HG02763 (cell line): ENCODE measurements around the gene LMBRD2.

Experiments
- ATAC-seq: cut with Tn5 transposase; IDR thresholded peaks from one replicate; pipeline ENCODE4 v1.9.1; 2021; ENCODE audit warnings: mild to moderate bottlenecking, moderate library complexity; ENCODE audit not compliant: unreplicated experiment

The LMBRD2 gene

DNA sequence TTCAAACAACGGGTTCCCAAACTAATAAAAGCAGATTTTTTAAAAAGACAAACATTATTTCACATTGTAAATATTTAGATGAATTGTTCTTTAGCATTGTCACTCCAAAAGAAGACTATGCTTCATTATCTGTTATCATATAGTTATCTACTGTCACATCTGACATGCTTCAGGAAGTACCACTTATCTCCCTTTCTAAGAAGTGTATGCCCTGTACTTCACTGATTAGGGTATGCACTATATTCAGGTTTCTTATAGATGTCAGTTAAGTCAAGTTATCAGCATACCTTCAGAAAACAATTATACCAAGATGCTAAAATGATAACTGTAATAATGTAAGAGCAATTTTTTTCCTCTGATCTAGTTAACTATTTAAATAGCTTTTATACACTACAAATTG lies 40.4 kb downstream of the LMBRD2 start:
- no peak for ATAC-seq

DNA sequence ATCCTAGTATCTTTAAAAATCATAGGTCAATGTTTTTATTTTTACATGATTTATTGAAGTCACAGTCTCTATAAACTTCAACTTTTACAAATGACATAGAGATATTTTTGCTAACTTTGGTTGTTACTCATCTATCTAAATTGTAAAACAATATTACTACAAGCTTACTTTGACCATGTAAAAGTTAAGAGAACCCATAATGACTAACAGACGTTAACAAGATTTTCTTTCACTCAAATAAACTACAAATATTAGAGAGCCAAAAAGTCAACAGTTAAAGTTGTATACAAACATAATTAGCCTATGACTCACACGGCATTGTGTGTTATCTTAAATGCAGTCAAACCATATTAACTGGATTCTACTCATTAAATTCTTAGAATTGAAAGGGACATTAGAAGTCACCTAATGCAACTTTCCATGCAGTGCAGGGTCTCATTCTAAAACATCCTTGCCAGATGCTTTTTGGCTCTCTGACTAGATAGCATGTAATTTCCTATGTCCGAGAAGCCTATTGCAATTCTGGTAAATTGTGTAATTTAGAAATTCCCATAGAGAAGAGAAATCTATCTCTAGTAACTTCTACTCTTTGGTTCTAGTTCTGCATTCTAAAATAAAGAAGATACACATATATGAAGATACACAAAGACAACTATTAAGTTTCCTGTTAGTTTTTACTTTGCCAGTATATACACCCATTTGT lies 42.8 kb downstream of the LMBRD2 start:
- no peak for ATAC-seq

DNA sequence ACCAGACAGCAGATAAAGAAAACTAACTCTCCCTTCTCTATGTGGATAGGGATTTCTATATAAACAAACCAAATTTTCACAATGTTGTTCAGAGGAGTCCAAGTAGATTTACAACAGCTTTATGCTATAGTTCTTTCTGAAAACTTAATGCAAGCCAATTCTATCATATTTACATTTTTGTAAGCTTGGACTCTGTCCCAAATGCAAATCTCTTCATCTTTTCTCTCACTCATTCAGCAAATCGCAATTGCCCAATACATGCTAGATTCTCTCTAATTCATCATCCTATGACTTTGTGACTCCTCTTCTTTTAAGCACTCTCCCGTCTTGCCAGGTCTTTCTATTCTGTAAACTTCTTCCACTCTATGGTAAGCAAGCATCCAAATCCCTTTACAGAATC lies 45.9 kb downstream of the LMBRD2 start:
- no peak for ATAC-seq

DNA sequence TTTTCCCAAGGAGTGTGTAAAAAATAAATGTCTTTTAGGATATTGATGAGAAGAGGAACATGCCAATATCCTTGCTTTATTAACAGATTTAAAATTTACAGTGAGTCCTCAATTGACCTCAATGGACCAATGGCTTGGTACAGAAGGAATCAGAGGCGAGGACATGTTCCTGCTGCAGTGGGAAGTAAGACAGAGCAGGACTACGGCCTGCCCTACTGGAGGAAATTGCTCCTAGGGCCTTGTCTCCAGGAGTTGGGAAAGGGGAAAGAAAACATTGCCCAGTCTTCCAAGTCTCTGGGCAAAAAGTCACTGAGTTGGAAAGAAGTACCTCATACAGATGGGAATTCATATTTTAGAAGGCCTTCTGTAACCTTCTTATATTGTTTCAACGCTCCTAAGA lies 51.9 kb downstream of the LMBRD2 start:
- no peak for ATAC-seq

DNA sequence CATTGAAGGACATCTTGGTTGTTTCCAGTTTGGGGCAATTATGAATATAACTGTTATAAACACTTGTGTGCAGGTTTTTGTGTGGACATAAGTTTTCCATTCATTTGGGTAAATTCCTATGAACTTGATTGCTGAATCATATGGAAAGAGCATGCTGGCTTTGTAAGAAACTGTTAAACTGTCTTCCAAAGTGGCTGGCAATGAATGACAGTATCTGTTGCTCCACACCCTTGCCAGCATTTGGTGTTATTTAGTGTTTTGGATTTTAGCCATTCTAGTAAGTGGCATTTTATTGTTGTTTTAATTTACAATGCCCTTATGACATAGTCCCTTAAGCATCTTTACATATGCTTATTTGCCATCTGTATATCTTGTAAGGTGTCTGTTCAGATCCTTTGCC lies 55.2 kb downstream of the LMBRD2 start:
- ATAC-seq, result no peak

DNA sequence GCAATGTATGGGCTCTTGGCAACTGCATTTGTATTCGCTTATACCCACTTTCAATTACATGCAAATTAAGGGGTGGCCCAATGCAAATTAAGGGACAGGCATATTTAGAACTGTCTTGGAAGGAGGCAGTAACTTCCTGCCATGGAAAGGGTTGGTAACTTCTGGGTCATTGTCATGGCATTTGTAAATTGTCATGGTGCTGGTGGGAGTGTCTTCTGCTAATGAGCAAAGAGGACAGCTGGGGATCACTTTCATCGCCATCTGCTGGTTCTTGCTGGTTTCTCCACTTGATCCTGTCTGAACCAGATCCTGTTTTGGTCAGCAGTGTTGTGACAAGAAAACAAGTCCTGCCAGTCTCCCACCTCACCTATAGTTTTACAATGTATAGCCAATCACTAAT lies 61.7 kb downstream of the LMBRD2 start:
- ATAC-seq, result no peak

DNA sequence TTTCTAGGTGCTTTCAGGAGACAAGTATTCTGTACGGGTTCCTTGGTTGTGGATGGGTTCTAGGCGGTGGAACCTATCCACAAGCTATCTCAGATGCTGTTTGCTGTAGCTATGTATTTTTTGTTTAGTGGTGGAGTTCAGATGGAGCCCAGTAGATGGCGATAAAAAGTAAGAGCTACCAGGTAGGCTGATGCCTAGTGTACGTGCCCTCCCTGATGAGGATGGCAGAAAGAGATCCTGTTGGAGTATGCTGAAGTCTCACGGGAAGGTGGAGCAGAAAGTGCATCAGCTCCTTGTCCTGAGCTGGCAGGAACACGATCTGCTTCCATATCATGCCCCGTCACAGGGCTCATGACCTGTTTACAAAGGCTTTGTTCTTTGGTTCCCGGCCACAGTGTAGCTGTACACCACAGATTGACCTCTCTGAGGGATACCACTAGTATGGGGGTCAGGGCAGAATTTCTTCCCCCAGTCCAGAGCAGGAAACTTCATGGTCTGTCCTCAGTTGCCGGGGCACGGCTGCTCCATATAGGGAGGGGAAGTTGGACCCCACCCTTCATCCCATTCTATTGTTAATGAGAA lies 72.4 kb downstream of the LMBRD2 start:
- ATAC-seq, result peak; percentile 92

DNA sequence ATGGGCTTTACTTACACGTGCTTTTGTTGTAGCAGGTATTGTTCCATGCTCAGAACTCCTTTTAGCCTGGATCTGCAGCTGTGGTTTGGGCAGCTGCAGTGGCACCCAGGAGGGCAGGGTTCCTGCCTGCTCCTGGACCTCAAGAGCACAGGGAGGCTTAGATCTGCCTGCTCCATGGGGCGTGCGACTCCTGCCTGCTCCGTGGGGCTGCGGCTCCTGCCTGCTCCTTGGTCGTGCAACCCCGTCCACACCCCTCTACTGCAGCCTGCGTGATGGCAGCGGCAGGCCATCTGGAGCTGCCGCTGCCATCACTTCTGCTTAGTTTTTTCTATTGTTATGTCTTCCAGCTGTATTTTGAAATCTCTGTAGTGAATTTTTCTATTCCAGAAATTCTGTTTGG lies 73.3 kb downstream of the LMBRD2 start:
- ATAC-seq, result no peak

DNA sequence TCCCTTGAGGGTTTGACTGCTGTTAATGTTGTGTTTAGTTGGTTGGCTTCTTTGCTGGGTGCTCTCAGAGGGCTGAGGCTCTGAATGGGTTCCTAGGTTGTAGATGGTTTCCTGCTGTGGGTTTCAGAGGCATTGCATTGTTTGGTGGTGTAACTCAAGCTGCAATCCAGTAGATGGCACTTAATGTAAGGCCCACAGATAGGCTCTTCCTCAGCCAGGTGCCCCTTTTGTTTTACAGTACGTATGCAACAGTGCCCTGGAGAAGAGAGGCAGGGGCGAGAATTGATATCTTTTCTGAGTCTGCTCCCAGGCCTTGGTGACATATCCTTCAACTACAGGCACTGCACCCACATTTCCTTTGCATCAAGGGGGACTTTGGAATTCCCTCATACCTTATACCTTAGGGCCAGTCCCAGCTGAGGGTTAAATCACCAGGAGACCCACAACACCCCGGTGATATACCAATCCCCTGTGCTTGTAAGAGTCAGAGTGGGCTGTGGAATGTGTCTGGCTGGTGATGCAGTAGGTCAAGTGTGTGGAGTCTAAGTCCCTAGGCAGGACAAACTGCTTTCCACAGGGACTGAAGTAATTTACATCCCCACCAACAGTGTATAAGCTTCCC lies 78.0 kb downstream of the LMBRD2 start:
- peak; percentile 83 for ATAC-seq

DNA sequence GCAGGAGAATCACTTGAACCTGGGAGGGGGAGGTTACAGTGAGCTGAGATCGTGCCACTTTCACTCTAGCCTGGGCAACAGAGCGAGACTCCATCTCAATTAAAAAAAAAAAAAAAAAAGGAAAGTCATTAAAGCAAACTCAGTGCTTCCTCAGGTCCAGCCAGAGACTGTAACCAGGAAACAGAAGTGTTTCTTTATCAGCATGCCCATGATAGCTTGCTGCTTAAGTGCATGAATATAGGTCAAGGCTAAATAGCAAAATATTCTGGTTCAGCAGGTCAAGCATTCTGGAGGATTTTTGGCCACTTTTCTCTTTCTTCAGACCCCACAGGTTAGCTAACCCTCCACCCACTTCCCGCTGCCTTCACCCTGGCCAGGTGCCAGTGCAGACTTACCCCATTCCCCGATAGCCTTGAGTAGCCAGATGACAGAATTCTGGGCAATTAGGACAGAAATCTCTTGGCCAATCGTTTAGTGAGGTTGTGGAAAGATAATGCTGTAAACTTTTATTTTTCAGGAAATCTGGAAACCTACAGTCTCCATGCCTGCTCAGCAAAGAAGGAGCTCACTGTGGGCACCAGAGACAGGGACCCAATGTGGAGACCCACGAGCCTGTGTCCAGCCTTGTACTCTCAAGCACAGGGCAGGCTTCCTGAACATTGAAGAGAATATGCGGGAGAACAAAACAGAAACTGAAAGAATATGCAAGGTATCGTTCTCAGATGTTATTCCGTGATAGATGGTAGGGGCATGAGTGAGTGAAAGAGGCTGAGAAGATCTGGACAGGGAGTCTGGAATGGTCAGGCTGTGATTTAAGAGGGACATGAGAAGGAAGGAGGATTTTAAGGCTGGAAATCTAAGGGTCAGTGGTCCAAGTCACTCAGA lies 80.8 kb downstream of the LMBRD2 start:
- peak; percentile 48 for ATAC-seq

DNA sequence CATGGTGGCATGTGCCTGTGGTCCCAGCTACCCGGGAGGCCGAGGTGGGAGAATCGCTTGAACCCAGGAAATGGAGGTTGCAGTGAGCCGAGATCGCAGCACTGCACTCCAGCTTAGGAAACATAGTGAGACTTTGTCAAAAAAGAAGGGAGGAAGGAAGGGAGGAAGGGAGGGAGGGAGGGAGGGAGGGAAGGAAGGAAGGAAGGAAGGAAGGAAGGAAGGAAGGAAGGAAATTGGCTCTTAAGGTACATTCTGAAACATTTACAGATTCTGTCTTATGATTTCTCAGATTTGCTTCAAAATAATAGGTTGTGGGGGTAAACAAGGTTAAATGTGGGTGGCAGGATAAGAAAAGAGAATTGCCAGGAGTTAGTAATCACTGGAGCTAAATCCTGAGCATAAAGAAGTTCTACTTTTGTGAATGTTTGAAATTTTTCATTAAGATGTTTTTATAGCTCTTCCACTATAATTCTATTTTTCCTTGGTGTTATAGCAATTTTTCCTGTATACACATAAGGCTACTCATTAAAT lies 82.9 kb downstream of the LMBRD2 start:
- ATAC-seq, result no peak

DNA sequence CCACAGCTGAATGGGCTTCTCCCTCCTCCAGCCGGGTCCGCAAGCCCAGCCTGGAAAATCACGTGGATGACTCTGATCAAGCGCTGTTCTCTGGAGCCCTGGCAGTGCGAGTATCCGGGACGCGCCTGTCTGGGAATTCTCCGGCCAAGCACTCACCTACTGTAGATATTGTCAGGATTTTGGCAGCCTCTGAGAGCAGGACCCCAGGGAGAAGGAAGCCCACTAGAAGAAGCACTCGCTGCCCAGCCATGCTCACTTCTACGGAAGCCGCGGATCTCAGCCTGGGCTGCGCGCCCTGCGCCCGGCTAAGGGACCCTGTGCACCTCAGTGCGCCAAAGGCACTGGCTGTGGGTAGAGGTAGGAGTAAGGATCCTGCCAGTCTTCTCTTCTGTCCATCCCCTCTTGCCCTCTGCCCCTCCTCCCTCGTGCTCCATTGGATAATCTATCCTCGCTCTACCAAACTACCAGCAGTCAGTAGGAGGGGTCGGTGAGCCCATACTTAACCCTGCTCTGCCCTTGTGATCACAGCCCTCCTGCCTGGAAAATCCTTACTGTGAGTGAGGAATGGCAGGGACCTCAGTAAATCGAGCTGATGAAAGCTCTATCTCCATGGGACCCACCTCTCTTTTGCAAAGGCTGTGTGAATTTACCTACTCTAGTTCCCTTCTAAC lies 85.0 kb downstream of the LMBRD2 start, which contains the start of gene UGT3A2:
Gene UGT3A2, minus strand, starts transcription at position 343 of the 671 bp plus-strand sequence. Its CDS starts 93 bp downstream, at position 250.
- ATAC-seq, result no peak

DNA sequence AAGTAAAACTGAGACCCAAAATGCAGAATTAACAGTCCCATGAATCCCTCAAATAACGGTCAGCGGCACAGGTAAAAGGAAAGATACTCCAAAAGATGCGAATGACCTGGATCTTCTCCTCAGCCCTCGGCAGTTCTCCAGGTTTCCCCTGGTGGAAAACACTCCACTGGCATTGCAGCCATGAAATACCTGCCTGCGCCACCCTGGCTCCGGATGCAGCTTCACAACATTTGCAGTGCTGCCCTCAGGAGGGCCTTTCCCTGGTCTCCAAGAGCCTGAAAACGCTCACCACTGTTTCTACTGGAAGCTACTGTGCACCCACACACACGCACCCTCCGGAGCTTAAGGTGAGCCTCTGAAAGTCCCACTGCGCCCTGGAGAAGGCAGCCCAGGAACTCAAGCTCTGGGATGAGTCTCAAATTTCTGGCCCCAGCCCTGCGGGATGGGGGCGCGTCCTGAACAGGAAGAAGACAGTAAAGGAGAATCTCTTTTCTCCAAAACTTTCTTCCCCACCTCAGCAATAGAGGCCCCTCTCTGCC lies 85.6 kb downstream of the LMBRD2 start:
- no peak for ATAC-seq

DNA sequence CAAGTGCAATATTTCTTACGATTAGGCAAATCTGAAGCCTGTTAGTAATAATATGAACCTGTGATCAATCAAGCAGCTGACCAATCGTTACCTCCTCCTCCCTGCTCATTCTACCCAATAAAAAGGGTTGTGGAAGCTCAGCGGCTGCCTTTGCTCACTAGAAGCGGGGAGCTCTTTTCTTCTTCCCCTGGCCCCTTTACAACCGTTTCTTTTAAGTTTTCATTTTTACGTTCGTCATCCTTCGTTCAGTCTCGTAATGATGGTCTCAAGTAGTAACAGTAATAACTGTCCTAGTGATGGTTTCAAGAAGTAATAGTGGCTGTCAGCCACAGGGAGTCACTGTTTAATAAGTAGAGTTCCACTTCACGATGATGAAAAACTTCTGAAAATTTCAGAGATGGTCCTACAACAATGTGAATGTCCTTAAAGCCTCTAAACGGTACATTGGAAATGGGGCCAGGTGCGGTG lies 91.2 kb downstream of the LMBRD2 start:
- ATAC-seq, result no peak

DNA sequence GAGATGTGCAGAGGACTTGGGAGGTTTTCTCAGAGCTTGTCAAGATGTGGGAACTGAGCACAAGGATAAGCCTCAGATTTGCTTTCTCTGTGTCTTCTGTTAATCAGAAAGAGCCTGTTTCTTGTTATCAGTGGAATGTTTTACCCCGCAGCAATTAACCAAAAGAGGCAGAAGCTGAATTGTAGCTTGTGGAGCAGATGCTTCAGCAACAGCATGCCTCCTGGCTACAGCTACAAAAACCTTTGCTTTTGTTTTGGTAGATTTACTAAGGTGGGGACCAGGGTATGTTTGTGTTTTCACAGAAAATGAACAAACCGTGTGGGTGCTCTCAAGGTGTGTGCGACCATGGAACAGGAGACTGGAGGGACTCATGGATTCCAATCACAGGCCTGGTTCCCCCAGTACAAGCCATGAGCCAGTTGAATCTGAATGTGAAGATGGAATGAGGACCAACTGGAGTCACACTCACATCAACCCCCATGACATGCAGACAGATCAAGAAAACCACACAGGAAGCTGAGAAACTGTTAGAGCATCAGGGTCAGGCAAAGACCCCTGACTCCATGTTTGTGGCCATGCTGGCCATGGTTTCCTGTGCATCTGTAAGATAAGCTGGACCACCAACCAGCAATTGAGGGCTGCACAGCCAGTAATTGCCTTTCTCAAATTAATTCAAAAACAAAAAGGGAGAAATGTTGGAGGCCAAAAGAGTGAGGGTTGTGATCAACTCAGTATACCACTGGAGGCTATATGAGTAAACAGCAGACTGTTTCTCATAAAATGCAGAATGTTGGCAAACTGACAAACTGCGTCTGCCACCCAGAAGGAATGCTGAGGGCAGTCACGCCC lies 91.9 kb downstream of the LMBRD2 start:
- ATAC-seq, result no peak

DNA sequence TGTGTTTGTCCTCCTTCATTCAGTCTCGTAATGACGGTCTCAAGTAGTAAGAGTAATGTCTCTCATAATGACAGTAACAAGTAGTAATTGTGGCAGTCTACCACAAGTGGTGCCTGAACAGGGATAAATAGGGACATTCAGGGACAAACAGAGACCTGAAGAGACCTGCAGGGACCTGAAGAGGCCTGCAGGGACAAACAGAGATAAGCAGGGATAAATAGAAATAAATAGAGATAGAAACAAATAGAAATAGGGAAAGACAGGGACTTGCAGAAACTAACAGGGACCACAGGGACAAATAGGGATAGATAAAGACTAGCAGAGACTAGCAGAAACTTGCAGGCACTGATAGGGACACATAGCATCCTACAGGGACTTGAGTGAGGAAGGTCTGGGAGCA lies 92.9 kb downstream of the LMBRD2 start:
- no peak for ATAC-seq

DNA sequence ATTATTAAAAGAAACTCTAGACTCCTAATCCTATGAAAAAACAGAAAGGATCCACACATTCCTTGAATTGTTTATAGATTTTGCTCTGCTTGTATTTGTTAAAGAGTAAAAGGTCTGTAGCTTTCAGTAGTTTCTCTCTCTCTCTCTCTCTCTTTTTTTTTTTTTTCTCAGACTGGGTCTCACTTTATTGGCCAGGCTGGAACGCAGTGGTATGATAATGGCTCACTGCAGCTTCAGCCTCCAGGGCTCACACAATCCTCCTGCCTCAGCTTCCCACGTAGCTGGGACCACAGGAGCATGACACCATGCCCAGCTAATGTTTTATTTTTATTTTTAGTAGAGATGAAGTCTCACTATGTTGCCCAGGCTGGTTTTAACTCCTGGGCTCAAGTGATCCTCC lies 94.3 kb downstream of the LMBRD2 start:
- ATAC-seq, result no peak

DNA sequence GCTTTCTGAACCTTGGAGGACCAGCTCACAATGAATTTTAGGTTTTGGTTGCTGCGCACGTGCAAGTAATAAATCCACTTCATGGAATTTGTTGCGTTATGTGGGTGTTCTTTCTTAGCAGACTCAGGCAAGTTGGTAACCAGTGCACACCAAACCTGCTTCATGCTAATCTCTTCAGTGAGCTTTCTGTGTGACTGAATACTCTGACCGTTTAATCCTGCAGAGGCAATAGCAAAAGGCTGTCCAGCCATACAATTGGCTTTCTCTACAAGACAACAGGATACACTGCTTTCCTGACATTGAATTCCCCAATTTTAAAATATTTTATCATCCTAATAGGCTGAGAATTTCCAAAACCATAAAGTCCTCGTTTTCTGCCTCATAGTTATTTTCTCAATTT lies 95.3 kb downstream of the LMBRD2 start:
- ATAC-seq, result no peak

DNA sequence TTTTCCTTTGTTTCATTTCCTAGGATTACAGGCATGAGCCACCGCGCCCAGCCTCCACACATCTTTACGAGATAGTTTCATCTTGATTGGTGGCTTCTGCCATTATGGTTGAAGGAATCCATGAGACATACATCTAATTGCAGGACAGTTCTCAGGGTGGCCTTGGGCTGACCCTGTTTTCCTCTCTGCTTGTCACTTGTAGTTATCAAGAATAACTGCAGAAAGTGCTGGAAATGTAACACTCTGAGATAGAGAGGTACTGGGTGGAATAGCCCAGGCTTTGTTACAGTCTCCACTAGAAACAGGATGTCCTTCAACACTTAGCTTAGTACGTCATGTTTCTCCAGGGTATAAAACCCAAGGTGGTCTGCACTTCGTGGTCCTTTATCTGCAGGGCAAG lies 95.7 kb downstream of the LMBRD2 start:
- no peak for ATAC-seq
